Thyroid gland (tissue), 4 donors: ENCODE results near the gene LDB2. TPM values are rescaled to one million over a fixed set of nuclear protein-coding genes. Genes with fewer than 3 reads are reported as not detected.

Source experiments
- DNase-seq, 2 donors: peaks; one replicate each; pipeline ENCODE4 v3.0.0-alpha.2; 2019
- H3K27ac ChIP-seq, 3 donors: fragments of 200-600 bp; sonication (generic); 1 replicate in 2 of 3; 2 replicates in 1 of 3; pipeline ENCODE4 v1.5.1; 2016 to 2019; ENCODE audit warnings: mild to moderate bottlenecking in 1 of 3, moderate library complexity in 1 of 3
- H3K27me3 ChIP-seq: fragments of 200-600 bp; sonication (generic); one replicate; pipeline ENCODE4 v1.5.1; 2019
- H3K36me3 ChIP-seq, 2 donors: fragments of 200-600 bp; sonication (generic); one replicate each; pipeline ENCODE4 v1.5.1; 2016 to 2019
- H3K4me1 ChIP-seq, 2 donors: fragments of 200-600 bp; sonication (generic); one replicate each; pipeline ENCODE4 v1.5.1; 2017 to 2019
- H3K4me3 ChIP-seq, 3 donors: fragments of 200-600 bp; sonication (generic); replicated peaks in 1 of 3; 1 replicate in 2 of 3; 2 replicates in 1 of 3; pipeline ENCODE4 v1.5.1; 2016; ENCODE audit warnings: mild to moderate bottlenecking in 1 of 3
- H3K9me3 ChIP-seq: fragments of 200-600 bp; sonication (generic); one replicate; pipeline ENCODE4 v1.5.1; 2017
- POLR2A ChIP-seq, 2 donors: fragments of 450-650 bp; IDR thresholded peaks; one replicate each; pipeline ENCODE4 v1.6.1; 2017; ENCODE audit warnings: antibody characterized with exemption in 2 of 2, mild to moderate bottlenecking in 2 of 2, moderate library complexity in 1 of 2
- WGBS, 2 donors: methylation state at CpG; one replicate each; pipeline ENCODE4 v1.1.5; 2017; 5-methylcytosine and 5-hydroxymethylcytosine counted together
- intact Hi-C: fragments of 100-400 bp; cut with DNase I; formaldehyde crosslinking; loops from one replicate; pipeline ENCODE4 v1.15.1; 2023
- total RNA-seq, 4 donors: library from RNA; depleted of rRNA; stranded (reverse); fragments of >200 nt; gene quantifications; one replicate each; pipeline ENCODE4 v1.2.3, GENCODE V29; 2016
- TF ChIP-seq, protein P1 (sequence below), 6 experiments: fragments of 200-600 bp in 3 of 6; fragments of 450-650 bp in 3 of 6; sonication (generic) in 3 of 6; IDR thresholded peaks; one replicate each; pipeline ENCODE4 v1.5.1; 2016 to 2019; ENCODE audit warnings: antibody characterized with exemption in 6 of 6, mild to moderate bottlenecking in 2 of 6, inconsistent platforms in 1 of 6, moderate library complexity in 1 of 6

Gene LDB2
- total RNA-seq, 4 donors from 2014 or later: 19.9 to 71.5 (median 41.1) TPM

- no peak for TF ChIP-seq POLR2A (IDR thresholded peaks at IDR 0.05)
- TF ChIP-seq, protein P1, sequence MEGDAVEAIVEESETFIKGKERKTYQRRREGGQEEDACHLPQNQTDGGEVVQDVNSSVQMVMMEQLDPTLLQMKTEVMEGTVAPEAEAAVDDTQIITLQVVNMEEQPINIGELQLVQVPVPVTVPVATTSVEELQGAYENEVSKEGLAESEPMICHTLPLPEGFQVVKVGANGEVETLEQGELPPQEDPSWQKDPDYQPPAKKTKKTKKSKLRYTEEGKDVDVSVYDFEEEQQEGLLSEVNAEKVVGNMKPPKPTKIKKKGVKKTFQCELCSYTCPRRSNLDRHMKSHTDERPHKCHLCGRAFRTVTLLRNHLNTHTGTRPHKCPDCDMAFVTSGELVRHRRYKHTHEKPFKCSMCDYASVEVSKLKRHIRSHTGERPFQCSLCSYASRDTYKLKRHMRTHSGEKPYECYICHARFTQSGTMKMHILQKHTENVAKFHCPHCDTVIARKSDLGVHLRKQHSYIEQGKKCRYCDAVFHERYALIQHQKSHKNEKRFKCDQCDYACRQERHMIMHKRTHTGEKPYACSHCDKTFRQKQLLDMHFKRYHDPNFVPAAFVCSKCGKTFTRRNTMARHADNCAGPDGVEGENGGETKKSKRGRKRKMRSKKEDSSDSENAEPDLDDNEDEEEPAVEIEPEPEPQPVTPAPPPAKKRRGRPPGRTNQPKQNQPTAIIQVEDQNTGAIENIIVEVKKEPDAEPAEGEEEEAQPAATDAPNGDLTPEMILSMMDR (IDR thresholded peaks at IDR 0.05): no peak
- Histone ChIP-seq H3K9me3 (no peaks in the 10 kb centered on the region), H3K27ac (no peak overlapping the region), H3K27me3 (no peaks in the 10 kb centered on the region), H3K4me3 (no peak overlapping the region), H3K4me1 (no peaks in the 10 kb centered on the region), H3K36me3 (no peaks in the 10 kb centered on the region)
- DNase-seq: no peak
- intact Hi-C loops: no loop called here
- 86 to 88% methylated on average over 3 of the region's 3 CpGs for WGBS, 2 donors
These were observed 86.4 kb downstream of the LDB2 start for GRCh38 chr4:16812041-16812440.

DNA sequence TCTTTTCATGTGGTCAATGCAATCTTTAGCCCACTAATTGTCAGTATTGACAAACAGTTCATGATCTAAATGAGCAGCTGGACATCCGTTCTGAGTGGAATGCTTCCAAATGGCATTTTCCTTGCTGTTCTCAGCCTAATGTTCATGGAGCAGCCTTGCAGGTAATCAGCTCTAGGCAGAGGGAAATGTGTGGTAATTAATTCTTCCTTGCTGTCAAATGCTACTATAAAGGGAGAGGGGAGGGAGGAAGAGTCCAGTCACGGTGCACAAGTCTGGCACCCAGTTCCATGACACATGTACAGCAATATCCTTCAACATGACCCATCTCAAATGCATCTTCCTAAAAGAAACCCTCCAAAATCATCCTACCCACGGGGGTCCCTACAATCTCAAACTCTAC, 88.5 kb downstream of the LDB2 start:
- DNase-seq: no peak
- no peak for TF ChIP-seq POLR2A (IDR thresholded peaks at IDR 0.05)
- TF ChIP-seq, protein P1 (IDR thresholded peaks at IDR 0.05): no peak
- Histone ChIP-seq H3K4me1 (no peaks in the 10 kb centered on the region), H3K4me3 (no peak overlapping the region), H3K9me3 (no peaks in the 10 kb centered on the region), H3K27me3 (no peaks in the 10 kb centered on the region), H3K36me3 (no peaks in the 10 kb centered on the region), H3K27ac (no peak overlapping the region)
- intact Hi-C loops: no loop called here
- WGBS, 2 donors: 73 to 84% methylated on average over 3 of the region's 3 CpGs

GRCh38 chr4:16809064-16809463, 89.4 kb downstream of the LDB2 start:
- Histone ChIP-seq H3K4me3 (no peak overlapping the region), H3K27ac (no peak overlapping the region), H3K36me3 (no peaks in the 10 kb centered on the region), H3K27me3 (no peaks in the 10 kb centered on the region), H3K9me3 (no peaks in the 10 kb centered on the region), H3K4me1 (no peaks in the 10 kb centered on the region)
- TF ChIP-seq, protein P1 (IDR thresholded peaks at IDR 0.05): no peak
- no peak for TF ChIP-seq POLR2A (IDR thresholded peaks at IDR 0.05)
- intact Hi-C loops: no loop called here
- no peak for DNase-seq
- 95 to 98% methylated on average over 2 of the region's 2 CpGs for WGBS, 2 donors

- intact Hi-C loops: no loop called here
- no peaks in the 10 kb centered on the region for H3K27me3 ChIP-seq
These were observed 91.1 kb downstream of the LDB2 start for GRCh38 chr4:16807355-16807754.

GRCh38 chr4:16804581-16804980, 93.9 kb downstream of the LDB2 start:
- intact Hi-C loops: no loop called here

More at GRCh38 chr4:16807355-16807754, 91.1 kb downstream of the LDB2 start:
- no peak for DNase-seq
- TF ChIP-seq POLR2A (IDR thresholded peaks at IDR 0.05): no peak
- TF ChIP-seq, protein P1 (IDR thresholded peaks at IDR 0.05): no peak
- Histone ChIP-seq H3K27ac (no peak overlapping the region), H3K4me3 (no peak overlapping the region), H3K4me1 (no peaks in the 10 kb centered on the region), H3K36me3 (no peaks in the 10 kb centered on the region), H3K9me3 (no peaks in the 10 kb centered on the region)

More at GRCh38 chr4:16804581-16804980, 93.9 kb downstream of the LDB2 start:
- Histone ChIP-seq H3K27me3 (no peaks in the 10 kb centered on the region), H3K4me3 (no peak overlapping the region), H3K27ac (no peak overlapping the region), H3K36me3 (no peaks in the 10 kb centered on the region), H3K9me3 (no peaks in the 10 kb centered on the region), H3K4me1 (no peaks in the 10 kb centered on the region)
- no peak for TF ChIP-seq POLR2A (IDR thresholded peaks at IDR 0.05)
- TF ChIP-seq, protein P1 (IDR thresholded peaks at IDR 0.05): no peak
- DNase-seq: no peak
